HG03354 (cell line): ENCODE results near the gene ZDHHC17.
A peak's percentile ranks its signal among the peaks of the same experiment; 100 is the strongest.
"Not testable (repeated sequence)": the region's sequence is repeated elsewhere in the genome, so short reads cannot be mapped to it uniquely, and the experiment has no call there.

Experiments
- ATAC-seq: cut with Tn5 transposase; IDR thresholded peaks from one replicate; pipeline ENCODE4 v1.9.1; 2021; ENCODE audit warnings: mild to moderate bottlenecking; ENCODE audit not compliant: unreplicated experiment, poor library complexity, severe bottlenecking

ZDHHC17 gene

DNA sequence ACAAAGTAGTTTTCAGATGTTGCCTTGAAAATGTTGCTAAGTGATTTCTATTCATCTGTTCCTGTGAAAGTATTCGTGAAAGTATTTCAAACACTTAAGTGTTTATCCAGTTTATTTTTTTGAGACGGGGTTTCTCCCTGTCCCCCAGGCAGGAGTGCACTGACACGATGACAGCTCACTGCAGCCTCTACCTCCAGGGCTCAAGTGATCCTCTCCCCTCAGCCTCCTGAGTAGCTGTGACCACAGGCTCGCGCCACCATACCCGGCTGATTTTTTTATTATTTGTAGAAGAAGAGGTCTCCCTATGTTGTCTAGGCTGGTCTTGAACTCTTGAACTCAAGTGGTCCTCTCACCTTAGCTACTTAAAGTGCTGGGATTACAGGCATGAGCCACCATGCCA lies 1.7 kb downstream of the ZDHHC17 start:
- no peak for ATAC-seq

DNA sequence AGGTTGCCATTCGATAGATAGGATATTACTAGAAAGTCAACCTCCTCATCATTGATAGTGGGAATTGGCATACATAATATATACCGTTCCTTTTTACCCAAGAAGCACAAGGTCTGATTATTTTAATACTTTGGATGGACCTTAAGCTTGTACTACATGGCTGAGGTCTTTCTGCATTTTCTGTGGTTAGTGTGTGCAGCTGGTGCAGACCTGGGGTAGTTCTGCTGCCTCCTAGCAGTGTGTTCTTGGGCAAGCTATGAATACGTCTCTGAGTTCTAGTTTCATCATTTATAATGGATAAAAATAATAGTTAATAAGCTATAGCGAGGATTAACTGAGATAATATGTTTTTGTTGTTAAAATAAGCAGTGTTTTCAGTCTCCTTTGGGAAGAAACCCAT lies 2.2 kb downstream of the ZDHHC17 start:
- no peak for ATAC-seq

DNA sequence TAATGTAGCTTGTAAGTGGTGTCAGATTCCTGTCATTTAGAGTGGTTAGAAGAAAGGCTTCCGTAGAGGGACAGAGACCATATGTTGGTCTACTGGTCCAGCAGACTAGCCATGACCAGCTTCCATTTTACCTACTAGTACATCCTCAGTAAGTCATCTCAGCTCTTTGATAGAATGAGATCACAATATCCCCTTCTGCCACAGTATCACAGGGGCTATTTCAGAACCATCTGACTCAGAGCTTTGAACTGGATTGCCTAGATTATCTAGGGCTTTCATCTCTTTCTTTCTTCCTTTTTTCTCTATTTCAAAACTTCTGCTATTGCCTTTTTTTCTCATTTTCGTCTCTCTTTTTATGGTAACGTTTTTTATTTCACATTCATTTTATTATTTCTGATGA lies 4.7 kb downstream of the ZDHHC17 start:
- ATAC-seq, result no peak

DNA sequence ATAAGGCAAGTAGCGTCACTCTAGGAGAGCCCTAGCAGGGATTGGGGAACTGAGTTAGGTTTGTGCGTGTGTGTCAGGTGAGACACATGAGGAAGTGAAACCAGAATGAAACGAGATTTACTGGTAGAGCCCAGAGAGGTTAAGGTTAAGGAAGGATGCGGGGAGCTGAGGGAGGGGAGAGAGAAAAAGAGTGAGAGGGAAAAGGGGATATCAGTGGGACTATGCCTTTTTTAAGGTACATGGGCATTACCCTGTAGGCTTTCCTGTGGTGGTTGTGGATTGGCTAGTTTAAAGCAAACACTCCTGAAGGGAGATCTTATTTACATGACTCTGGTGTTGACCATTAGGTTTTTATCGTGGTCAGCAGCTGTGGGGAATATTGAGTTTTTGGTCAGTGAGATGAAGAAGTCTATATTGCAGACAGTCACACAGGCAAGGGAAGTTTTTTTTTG lies 13.9 kb downstream of the ZDHHC17 start:
- peak; percentile 100 for ATAC-seq

DNA sequence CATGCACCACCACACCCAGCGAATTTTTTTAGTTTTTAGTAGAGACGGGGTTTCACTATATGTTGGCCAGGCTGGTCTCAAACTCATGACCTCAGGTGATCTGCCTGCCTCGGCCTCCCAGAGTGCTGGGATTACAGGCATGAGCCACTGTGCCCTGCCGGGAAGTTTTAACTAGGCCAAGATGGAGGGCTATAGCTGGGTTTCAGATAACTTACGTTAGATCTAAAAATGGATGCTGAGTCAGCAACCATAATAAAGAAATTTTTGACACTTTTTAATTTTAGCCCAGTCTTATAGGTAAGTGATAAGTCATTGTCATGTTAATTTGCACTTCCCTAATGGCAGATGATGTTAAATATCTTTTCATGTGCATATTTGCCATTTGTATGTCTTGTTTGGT lies 14.4 kb downstream of the ZDHHC17 start:
- no peak for ATAC-seq

DNA sequence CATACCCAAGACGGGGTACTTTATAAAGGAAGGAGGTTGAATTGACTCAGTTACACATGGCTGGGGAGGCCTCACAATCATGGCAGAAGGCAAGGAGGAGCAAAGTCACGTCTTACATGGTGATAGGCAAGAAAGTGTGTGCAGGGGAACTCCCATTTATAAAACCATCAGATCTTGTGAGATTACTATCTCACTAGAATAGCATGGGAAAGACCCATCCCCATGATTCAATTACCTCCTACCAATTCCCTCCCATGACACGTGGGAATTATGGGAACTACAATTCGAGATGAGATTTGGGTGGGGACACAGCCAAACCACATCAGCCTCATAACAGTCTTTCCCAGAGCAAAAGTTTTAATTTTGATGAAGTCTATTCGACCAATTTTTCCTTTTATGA lies 15.4 kb downstream of the ZDHHC17 start:
- ATAC-seq, result not testable (repeated sequence)

DNA sequence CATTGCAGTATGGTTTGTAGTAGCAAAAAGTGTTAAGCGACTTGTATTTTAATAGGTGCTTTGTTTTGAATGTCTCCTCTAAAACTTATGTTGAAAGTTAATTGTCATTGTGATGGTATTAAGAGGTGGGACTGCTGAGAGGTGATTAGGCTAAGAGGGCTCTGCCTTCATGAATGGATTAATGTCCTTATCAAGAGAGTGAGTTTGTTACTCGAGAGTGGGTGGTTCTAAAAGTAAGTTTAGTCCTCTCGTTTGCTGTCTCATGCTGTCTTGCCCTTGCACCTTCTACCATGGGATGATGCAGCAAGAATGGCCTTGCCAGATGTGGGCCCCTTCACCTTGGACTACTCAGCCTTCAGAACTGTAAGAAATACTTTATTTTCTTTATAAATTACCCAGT lies 17.4 kb downstream of the ZDHHC17 start:
- ATAC-seq, result no peak

DNA sequence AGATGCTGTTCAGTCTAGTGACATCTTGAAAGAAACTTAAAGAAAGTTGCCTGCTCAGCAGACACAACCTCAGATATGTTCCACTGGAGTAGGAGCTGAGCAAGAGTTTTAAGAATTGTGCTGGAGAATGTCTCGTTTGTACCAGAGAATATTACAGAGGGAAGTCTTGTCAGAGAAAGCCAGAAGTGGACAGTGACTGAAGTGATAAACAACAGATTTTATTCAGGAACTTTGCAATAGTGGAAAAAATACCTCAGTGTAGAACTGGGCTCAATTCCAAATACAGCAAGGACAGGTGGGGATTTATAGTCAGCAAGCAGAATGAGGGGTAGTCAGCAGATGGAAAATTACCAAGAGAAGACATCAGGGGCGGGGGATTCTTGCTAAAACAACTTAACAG lies 18.6 kb downstream of the ZDHHC17 start:
- no peak for ATAC-seq

DNA sequence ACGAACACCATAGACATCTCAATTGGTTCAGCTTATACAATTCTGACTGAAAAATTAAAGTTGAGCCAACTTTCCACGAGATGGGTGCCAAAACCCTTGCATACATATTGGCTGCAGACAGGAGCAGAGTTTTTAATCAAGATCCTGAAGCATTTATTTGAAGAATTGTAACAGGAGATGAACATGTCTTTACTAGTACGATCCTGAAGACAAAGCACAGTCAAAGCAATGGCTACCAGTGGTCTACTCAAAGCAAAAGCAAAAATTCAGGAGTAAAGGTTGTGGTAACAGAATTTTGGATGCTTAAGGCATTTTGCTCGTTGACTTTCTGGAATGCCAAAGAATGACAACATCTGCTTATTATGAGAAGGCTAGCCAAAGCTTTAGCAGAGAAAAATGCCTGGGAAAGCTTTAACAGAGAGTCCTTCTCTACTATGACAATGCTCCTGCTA lies 20.7 kb downstream of the ZDHHC17 start:
- ATAC-seq, result no peak

DNA sequence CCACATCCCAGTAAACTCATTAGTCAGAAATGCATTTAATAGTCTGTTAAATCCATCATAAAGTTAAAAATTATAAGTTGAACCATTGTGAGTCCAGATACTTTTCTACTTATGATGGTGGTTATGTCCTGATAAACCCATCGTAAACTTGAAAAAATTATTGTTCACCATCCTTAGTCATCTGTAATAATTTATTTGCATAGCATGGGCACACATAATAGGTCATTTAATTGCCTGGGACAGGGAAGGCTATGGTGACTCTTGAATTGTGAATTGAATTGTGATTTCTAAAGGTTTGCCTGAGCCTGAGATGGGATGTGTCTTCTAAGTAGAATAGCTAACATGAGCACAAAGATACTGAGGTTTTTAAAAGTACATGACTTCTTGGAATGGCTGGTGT lies 21.5 kb downstream of the ZDHHC17 start:
- no peak for ATAC-seq

DNA sequence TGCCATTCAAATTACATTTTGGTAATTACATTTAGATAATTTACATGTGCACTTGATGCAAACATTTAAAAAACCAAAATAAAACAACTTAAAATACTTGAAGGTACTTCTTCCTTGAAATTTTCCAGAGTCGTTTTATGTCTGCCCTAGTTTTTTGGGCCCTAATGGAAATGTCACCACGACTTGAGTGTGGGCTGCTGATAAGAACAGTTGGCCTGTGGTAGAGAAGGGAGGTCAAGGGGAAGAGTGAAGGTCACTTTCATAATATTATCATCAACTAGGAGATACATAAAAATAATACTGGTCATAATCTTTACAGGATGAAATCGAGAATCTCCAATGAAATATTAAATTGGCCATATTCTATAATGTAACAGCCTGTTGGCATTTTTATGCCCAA lies 23.1 kb downstream of the ZDHHC17 start:
- ATAC-seq, result no peak

DNA sequence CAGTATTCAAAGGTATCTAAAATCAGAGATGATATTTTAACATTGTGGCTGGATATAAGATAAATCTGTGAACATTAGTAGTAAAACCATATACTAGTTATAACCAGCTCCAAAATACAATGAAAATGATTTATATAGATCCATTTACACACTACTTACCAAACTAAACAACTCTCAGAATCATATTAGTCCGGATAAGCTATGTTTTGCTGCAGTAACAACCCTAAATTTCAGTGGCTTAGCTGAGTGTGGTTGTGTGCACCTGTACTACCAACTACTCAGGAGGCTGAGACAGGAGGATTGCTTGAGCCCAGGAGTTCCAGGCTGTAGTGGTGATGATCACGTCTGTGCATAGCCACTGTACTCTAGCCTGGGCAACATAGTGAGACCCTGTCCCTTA lies 23.8 kb downstream of the ZDHHC17 start:
- no peak for ATAC-seq

DNA sequence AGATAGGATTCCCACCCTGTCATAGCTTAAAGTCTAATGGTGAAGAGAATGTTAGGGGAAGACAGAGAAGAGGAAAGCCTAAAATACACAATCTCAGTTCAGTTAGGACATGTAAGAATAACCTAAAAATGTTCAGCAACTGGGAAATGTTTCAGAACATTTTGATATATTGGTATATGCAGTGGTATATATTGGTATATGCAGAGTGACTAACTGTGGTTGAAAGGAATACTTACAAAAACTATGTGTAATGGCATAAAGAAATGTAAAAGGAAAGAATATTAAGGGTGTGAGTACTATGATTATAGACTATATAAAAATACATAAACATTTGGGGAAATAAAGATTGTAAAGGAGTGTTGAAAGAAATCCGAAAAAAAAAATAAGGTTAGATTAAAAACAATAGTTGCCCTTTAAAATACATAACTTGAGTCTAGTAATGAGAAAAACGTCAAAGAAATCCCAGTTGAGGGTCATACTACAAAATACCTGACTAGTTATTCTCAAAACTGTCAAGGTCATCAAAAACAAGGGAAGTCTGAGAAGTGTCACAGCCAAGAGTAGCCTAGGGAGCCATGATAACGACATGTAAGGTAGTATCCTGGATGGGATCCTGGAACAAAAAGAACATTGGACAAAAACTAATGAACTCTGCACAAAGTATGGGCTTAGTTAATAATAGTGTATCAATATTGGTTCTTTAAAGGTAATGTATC lies 25.6 kb downstream of the ZDHHC17 start:
- ATAC-seq, result no peak

DNA sequence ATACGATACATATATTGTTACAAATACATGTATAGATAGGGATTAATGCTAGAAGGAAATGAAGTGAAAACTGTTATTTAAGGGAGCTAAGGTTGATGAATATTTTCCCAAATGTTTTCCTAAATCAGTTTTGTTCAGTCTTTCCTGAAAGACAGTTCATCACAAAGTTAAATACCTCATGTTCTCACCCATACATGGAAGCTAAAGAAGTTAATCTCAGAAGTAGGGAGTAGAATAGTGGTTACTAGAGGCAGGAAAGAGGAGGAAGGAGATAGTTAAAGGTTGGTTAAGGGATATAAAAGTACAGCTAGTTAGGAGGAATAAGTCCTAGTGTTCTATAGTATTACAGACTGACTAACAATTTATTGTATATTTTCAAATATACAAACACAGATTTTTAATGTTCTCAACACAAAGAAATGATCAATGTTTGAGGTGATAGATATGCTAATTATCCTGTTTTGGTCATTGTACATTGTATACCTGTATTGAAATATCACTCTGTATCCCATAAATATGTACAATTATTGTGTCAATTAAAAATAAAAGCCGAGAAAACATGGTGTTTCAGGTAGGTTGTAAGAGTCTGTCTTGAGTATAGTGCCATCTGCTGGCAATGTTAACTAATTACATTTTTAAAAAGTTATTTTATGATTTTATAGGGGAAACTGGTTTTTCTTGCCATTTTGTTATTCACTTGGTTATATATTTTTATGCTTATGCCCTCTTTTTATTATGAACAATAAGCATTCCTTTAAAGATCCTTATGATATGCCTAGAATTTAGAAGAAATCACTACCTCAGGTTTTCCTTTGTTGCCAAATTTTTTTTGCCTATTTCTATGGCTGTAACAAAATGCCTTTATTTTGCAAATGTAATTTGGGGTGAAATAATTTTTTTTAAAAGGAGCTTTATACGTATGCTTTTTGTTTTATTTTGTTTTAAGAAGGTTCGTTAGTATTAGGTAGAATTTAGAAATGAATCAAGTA lies 26.9 kb downstream of the ZDHHC17 start:
- ATAC-seq, result peak; percentile 63

DNA sequence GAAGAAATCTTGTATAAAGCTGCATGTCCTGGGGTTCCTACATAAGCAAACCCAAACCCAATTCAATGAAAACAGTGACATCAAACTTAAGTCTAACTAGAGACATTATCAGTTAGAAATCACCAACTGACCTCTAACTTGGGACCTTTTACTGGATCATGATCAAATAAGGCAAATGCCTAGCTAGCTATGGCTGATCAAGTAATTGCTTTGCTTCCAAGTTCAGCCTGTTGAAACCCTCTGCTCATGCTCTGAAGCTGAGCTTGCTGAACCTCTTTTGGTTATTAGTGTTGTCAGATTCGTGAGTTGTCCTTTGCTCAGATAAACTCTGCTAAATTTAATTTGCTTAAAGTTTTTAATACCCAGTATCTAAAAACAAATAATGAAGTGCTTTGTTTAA lies 28.9 kb downstream of the ZDHHC17 start:
- ATAC-seq, result no peak

DNA sequence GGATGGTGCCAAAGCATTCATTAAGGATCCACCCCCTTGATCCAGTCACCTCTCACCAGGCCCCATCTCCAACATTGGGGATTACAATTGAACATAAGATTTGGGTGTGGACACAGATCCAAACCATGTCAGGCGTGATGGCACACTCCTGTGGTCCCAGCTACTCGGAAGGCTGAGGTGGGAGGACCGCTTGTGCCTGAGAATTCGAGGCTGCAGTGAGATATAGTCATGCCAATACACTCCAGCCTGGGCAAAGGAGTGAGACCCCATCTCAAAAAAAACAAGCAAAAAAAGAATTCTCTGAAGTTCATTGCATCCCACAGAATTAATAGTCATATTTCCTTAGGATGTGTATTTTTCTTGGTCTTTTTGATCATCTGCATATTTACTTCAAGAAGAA lies 34.9 kb downstream of the ZDHHC17 start:
- no peak for ATAC-seq

DNA sequence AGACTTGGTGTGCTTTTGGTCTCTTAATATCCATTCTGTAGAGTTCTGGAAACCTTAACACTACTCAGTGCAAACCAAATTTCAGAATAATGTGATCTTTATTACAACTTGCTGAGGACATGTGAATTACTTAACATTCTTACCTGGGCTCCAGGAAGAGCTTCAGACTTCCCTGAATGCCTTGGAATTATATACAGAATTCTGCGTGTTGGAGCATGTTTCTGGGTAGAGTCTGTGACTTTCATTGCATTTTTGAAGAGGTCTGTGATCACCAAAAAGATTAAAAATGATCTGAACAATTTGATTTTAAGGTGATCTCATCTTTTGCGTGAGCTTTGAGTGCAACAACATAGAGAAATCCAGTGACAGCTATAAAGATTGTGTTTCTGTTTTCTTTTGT lies 35.4 kb downstream of the ZDHHC17 start:
- no peak for ATAC-seq

DNA sequence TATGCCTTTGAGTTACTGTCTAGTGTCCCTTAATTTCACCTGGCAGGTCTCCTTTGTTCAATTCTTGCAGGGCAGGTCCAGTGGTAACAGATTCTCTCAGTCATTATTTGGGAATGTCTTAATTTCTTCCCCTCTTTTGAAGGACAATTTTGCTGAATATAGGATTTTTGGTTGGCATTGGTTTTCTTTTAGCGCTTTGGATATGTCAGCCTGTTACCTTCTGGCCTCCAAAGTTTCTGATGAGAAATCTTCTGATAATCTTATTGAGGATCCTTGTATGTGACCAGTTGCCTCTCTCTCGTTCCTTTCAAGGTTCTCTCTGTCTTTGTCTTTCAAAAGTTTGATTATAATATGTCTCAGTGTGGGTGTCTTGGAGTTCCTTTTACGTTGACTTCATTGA lies 38.1 kb downstream of the ZDHHC17 start:
- no peak for ATAC-seq

DNA sequence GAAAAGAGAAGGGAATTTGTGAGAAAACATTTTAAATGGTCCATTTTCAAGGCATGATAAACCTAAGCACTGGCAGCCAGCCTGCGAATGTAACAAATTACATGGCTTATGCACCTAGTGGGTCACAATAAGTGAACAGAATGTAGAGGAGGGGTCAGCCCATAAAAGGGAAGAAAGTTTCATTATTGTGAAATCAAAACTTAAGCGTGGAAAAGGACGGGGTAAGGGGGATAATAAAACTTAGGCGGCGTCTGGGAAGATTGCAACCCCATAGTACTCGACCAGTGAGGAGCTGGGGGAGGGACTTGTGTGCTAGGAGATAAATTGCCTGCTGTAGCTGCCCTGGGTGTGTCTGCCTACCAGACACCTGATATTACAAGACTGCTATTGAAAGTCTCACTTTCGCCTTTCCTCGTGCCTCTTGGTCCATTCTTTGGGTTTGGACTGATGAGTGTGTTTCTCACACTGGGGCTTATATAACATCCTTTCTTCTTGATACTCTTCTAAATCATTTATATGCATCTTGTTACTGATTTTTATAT lies 40.6 kb downstream of the ZDHHC17 start:
- ATAC-seq, result no peak

DNA sequence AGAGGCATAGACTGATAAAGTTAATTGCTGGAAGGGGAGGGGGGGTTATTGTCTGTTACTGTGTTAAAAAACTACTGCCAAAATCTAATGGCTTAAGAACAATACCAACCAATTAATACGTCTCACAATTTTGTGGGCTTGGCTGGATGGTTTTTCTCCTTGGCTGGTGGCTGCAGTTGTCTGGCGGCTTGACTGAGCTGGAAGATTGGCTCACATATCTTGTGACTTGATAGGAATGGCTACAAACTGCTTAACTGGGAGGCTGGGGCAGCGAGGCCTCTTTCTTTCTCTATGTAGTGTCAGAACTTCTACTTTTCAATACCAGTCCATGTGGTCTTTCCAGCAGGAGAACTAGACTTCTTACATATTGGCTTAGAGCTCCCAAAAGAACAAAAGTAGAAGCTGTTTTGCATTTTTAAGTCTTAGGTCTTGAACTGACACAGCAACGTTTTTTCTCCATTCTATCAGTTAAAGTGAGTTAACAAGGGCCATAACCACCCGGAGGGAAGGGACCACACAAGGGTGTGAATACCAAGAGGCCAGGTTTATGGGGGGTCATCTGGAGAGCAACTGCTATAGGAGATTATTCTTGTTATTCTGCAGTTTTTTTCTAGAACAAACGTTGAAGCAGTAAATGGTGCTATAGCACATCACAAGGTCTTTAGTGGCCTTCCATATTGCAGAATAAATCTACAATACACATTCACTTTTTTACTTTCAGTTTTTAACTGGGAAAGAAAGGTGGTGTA lies 46.9 kb downstream of the ZDHHC17 start:
- ATAC-seq, result no peak
